ENCODE data around the gene SIGLEC6.

GRCh38 chr19:51551673-51552432 is 20.4 kb upstream of the SIGLEC6 start:
- no peak for TF ChIP-seq CTCF (IDR thresholded peaks at IDR 0.05)
- TF ChIP-seq POLR2A (IDR thresholded peaks at IDR 0.05): no peak

All from lower leg skin (tissue), 3 donors.